AG09309 (cell line): Measurements from ENCODE around the gene CATSPER1.

Experiments used
- DNase-seq: peaks from one replicate; pipeline ENCODE4 v3.0.0-alpha.2; 2010; ENCODE audit warnings: low read depth
- H3K4me3 ChIP-seq: 2 replicates; pipeline ENCODE4 v1.5.1; 2011; ENCODE audit warnings: mild to moderate bottlenecking, low read depth, low read length, moderate library complexity; ENCODE audit not compliant: control insufficient read depth
- CTCF ChIP-seq: IDR thresholded peaks from 2 replicates; pipeline ENCODE4 v1.5.1; 2011; ENCODE audit warnings: mild to moderate bottlenecking, low read depth, low read length, inconsistent platforms; ENCODE audit not compliant: insufficient read depth, control insufficient read depth; ENCODE audit errors: missing control alignments

The CATSPER1 gene

GRCh38 chr11:66046901-66047300 lies 20.6 kb upstream of the CATSPER1 start:
- no peak for DNase-seq
- no peak for TF ChIP-seq CTCF

GRCh38 chr11:66045177-66045639 lies 18.9 kb upstream of the CATSPER1 start:
- TF ChIP-seq CTCF = peak; percentile 96
- H3K4me3 ChIP-seq = no peak overlapping the region
- DNase-seq = no peak

More at GRCh38 chr11:66046901-66047300, 20.6 kb upstream of the CATSPER1 start:
- no peak overlapping the region for H3K4me3 ChIP-seq

GRCh38 chr11:66044757-66045156 lies 18.5 kb upstream of the CATSPER1 start:
- no peak for TF ChIP-seq CTCF
- no peak for DNase-seq
- H3K4me3 ChIP-seq = no peak overlapping the region

- no peak overlapping the region for H3K4me3 ChIP-seq
- no peak for TF ChIP-seq CTCF
- DNase-seq = no peak
Observed at GRCh38 chr11:66042996-66043906, 17.0 kb upstream of the CATSPER1 start.

GRCh38 chr11:66042227-66042995 lies 16.1 kb upstream of the CATSPER1 start:
- no peak for TF ChIP-seq CTCF
- H3K4me3 ChIP-seq = no peak overlapping the region
- DNase-seq = no peak

GRCh38 chr11:66039765-66040164 lies 13.5 kb upstream of the CATSPER1 start:
- no peak for TF ChIP-seq CTCF
- DNase-seq = no peak
- no peak overlapping the region for H3K4me3 ChIP-seq
